Superior temporal gyrus (tissue), 1 donor: ENCODE results near the gene SH3TC2.
A peak's percentile ranks its signal among the peaks of the same experiment; 100 is the strongest.

Source experiments
- DNase-seq: peaks from one replicate; pipeline ENCODE4 v3.0.0-alpha.2; 2016; ENCODE audit errors: extremely low spot score

The SH3TC2 gene

GRCh38 chr5:149060325-149060724 lies 2.5 kb downstream of the SH3TC2 start:
- DNase-seq = peak; percentile 60

- DNase-seq = no peak
These were observed 6.2 kb downstream of the SH3TC2 start for GRCh38 chr5:149056616-149057165.

- DNase-seq = no peak
These were observed 8.4 kb downstream of the SH3TC2 start for GRCh38 chr5:149054416-149054815.

- no peak for DNase-seq
These were observed 9.7 kb downstream of the SH3TC2 start for GRCh38 chr5:149053072-149053695.

GRCh38 chr5:149049371-149049781 lies 13.5 kb downstream of the SH3TC2 start:
- no peak for DNase-seq

GRCh38 chr5:149048811-149049210 lies 14.1 kb downstream of the SH3TC2 start:
- no peak for DNase-seq

GRCh38 chr5:149047462-149047861 lies 15.4 kb downstream of the SH3TC2 start:
- DNase-seq = no peak

- DNase-seq = no peak
These were observed 16.5 kb downstream of the SH3TC2 start for GRCh38 chr5:149046196-149046829.

- DNase-seq = no peak
These were observed 17.8 kb downstream of the SH3TC2 start for GRCh38 chr5:149045089-149045460.

GRCh38 chr5:149044453-149045088 lies 18.3 kb downstream of the SH3TC2 start:
- peak; percentile 36 for DNase-seq

- no peak for DNase-seq
These were observed 19.2 kb downstream of the SH3TC2 start for GRCh38 chr5:149043641-149044040.

- DNase-seq = no peak
These were observed 20.0 kb downstream of the SH3TC2 start for GRCh38 chr5:149042865-149043264.

GRCh38 chr5:149041242-149041641 lies 21.6 kb downstream of the SH3TC2 start:
- no peak for DNase-seq

- DNase-seq = no peak
These were observed 22.4 kb downstream of the SH3TC2 start for GRCh38 chr5:149040421-149040820.

GRCh38 chr5:149039506-149039905 lies 23.4 kb downstream of the SH3TC2 start:
- no peak for DNase-seq

- DNase-seq = no peak
These were observed 24.4 kb downstream of the SH3TC2 start for GRCh38 chr5:149038336-149039080.

GRCh38 chr5:149037817-149038216 lies 25.0 kb downstream of the SH3TC2 start:
- no peak for DNase-seq

- no peak for DNase-seq
These were observed 25.9 kb downstream of the SH3TC2 start for GRCh38 chr5:149036970-149037369.

- no peak for DNase-seq
These were observed 26.7 kb downstream of the SH3TC2 start for GRCh38 chr5:149036168-149036567.

GRCh38 chr5:149035372-149035790 lies 27.5 kb downstream of the SH3TC2 start:
- DNase-seq = peak; percentile 93

- no peak for DNase-seq
These were observed 31.9 kb downstream of the SH3TC2 start for GRCh38 chr5:149030838-149031397.

GRCh38 chr5:149030392-149030791 lies 32.5 kb downstream of the SH3TC2 start:
- no peak for DNase-seq
